Hippocampal formation (tissue), 2 donors: Measurements from ENCODE around the gene ART3.
A peak's percentile ranks its signal among the peaks of the same experiment; 100 is the strongest.
"Not testable (repeated sequence)": the region's sequence is repeated elsewhere in the genome, so short reads cannot be mapped to it uniquely, and the experiment has no call there.

Experiments used
- DNase-seq, 2 donors: peaks; one replicate each; lab custom pipeline; 2025; lab: John Stamatoyannopoulos, UW

ART3 gene

DNA sequence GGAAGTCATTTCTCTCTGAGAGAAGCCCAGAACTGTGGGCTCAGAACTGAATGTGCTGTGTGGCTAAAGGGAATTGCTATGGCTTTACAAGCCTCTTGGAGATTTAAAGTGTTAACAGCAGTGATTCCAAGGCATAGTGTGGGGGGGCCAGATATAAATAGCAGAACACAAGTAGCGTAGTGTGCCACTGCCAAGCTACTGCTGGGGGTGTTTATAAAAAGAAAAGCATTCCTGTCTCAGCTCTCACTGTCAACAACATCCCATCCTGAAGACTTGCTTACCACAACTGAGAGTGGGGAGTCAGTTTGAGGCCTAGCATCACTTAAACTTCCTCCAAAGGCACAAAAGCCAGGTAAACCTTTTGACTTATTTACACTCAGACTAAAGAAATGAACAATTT lies at the start of gene ART3:
Gene ART3 (plus strand): TSS at position 242 of the 400 bp plus-strand sequence. CDS start 1,181 bp downstream, outside the sequence.
- DNase-seq: peak; percentile 1 to 27

GRCh38 chr4:76028350-76028765 lies 46.2 kb upstream of the ART3 start:
- no peak for DNase-seq

GRCh38 chr4:76029300-76029699 lies 45.2 kb upstream of the ART3 start:
- no peak for DNase-seq

- DNase-seq: no peak
Measured at GRCh38 chr4:76035141-76035540, 39.4 kb upstream of the ART3 start.

DNA sequence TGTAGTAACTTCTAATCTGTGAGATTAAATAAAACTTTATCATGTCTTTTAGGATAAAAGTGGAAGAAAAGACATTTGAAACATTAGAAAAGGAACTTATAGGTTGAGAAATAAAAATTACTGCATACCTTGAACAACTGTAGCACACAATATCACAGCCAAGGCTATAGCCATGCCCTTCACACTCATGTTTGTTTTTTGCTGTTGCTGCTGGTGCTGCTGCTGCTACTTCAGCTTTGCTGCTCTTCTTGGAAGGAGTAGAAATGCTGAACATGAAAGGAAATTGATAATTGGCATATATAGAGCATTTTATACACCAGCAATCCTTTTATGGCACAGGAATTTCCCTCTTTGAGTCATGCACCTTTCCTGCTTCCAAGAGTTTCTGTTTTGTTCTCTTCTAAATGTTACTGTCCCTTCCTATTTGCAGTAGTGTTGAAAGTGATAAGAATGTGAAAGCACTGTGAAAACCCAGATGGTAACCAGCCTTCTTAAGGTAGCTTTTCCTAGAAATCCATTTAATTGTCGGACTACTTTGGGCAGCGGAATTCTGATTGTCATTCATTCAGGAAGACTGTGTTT lies 38.6 kb upstream of the ART3 start, which contains the start of gene CXCL11:
Gene CXCL11 (minus strand): TSS at position 272 of the 582 bp plus-strand sequence. CDS start 83 bp downstream, at position 189.
- no peak for DNase-seq

- no peak for DNase-seq
Measured at GRCh38 chr4:76036855-76037254, 37.7 kb upstream of the ART3 start.

- DNase-seq: not testable (repeated sequence)
Measured at GRCh38 chr4:76042241-76042998, 32.1 kb upstream of the ART3 start.

DNA sequence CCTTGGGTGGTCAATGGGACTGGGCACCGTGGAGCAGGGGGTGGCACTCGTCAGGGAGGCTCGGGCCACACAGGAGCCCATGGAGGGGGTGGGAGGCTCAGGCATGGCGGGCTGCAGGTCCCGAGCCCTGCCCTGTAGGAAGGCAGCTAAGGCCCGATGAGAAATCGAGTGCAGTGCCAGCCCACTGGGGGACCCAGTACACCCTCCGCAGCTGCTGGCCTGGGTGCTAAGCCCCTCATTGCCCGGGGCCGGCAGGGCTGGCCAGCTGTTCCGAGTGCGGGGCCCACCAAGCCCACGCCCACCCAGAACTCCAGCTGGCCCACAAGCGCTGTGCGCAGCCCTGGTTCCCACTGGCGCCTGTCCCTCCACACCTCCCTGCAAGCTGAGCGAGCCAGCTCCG lies 31.2 kb upstream of the ART3 start:
- DNase-seq: not testable (repeated sequence)

DNA sequence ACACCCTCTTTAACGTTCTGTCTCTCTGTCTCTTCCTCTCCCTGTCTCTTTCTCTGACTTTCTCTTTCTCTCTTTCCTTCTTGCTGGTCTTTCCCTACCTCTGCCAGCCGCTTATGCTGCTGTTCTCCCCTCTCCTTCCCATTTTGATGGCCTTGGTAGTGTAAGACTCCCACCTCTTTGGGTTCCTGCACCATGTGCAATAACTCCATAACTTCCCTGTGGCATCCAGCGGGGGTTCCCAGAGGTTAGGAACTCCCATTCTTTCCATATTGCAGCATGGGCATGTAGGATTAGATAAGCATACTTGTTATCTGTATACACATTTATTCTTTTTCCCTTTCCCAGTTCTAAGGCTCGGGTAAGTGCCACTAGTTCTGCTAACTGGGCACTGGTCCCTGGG lies 29.8 kb upstream of the ART3 start:
- DNase-seq: not testable (repeated sequence)

- DNase-seq: not testable (repeated sequence)
Measured at GRCh38 chr4:76049860-76050416, 24.6 kb upstream of the ART3 start.

DNA sequence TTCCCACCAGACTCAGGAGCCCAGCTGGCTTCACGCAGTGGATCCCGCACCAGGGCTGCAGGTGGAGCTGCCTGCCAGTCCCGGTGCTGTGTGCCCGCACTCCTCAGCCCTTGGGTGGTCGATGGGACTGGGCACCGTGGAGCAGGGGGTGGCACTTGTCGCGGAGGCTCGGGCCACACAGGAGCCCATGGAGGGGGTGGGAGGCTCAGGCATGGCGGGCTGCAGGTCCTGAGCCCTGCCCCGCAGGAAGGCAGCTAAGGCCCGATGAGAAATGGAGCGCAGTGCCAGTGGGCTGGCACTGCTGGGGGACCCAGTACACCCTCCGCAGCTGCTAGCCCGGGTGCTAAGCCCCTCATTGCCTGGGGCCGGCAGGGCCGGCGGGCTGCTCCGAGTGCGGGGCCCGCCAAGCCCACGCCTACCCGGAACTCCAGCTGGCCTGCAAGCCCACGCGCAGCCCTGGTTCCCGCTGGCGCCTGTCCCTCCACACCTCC lies 23.9 kb upstream of the ART3 start:
- DNase-seq: not testable (repeated sequence)

GRCh38 chr4:76053730-76054129 lies 20.8 kb upstream of the ART3 start:
- no peak for DNase-seq

DNA sequence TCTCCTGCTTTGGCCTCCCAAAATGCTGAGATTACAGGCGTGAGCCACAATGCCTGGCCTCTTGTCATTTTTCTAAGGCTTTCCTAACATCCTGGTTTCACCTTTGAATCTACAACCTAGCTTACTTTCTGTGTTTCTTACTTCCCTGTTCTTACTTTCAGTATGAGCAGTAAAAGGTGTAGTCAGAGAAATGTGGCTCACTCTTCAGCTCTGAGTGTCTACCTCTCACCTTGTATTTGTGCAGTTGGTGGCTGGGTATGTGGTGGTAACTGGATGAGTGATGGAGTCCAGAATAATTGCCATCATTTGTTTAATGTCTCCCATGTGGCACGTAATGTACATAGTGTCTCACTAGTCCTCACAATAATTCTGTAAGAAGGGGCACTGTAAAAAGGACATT lies 19.5 kb upstream of the ART3 start:
- no peak for DNase-seq

GRCh38 chr4:76055421-76055820 lies 19.1 kb upstream of the ART3 start:
- DNase-seq: no peak

- DNase-seq: no peak
Measured at GRCh38 chr4:76058302-76058701, 16.2 kb upstream of the ART3 start.

- DNase-seq: no peak
Measured at GRCh38 chr4:76058888-76059426, 15.6 kb upstream of the ART3 start.

DNA sequence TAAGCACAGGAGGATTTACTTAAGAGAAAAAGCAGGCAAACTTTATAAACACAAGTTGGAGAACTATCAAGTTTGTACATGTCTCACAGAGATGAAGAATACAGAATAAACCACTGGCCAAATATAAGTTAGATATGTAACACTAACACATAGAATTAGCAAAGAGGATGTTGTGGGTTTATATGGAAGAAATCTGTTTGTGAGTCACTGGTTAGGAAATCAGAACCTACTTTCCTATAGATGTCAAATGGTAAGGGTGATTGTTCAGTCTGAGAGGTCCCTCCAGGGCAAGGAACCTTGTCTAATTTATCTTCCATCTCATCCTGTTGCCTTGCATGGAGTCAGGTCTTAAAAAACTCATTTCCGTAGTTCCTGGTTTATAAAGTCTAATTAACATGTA lies 14.8 kb upstream of the ART3 start:
- no peak for DNase-seq

- no peak for DNase-seq
Measured at GRCh38 chr4:76060506-76060905, 14.0 kb upstream of the ART3 start.

- no peak for DNase-seq
Measured at GRCh38 chr4:76061421-76061820, 13.1 kb upstream of the ART3 start.

- DNase-seq: no peak
Measured at GRCh38 chr4:76061982-76062381, 12.5 kb upstream of the ART3 start.

DNA sequence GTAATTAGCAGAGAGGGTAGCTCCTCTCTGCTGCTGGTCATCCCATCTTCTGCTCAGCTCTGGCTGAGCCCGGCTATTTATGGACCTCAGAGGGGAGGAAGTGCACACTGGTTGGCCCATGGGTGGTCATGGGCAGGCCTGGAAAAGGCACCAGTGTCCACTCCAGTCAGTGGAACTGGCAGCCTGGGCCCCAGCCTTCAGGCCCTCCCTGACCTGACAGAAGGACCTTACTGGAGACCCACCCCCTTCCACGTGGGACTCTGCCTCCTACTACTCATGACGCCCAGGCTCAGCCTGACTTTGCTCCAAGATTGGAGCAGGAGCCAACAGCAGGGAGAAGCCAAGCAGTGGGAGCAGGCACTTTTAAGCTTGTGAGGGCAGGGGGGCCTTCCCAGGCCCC lies 8.0 kb upstream of the ART3 start:
- no peak for DNase-seq

GRCh38 chr4:76067652-76068286 lies 6.7 kb upstream of the ART3 start:
- peak; percentile 58 to 69 for DNase-seq
